Omental fat pad (tissue), 4 donors: ENCODE data around the gene RORB. TPM values are rescaled to one million over a fixed set of nuclear protein-coding genes. Genes with fewer than 3 reads are reported as not detected.

ENCODE experiments used
- ATAC-seq: fragments of 150-250 bp; one replicate; pipeline ENCODE4 v1.9.1; 2016; ENCODE audit warnings: mild to moderate bottlenecking, moderate library complexity; ENCODE audit not compliant: low FRiP score
- DNase-seq: peaks from one replicate; pipeline ENCODE4 v3.0.0-alpha.2; 2019; ENCODE audit warnings: low spot score
- CTCF ChIP-seq, 3 donors: fragments of 450-650 bp; IDR thresholded peaks; one replicate each; pipeline ENCODE4 v1.5.1; 2016 to 2017; ENCODE audit warnings: antibody characterized with exemption in 3 of 3, mild to moderate bottlenecking in 3 of 3, moderate library complexity in 2 of 3
- total RNA-seq, 4 donors: library from RNA; depleted of rRNA; stranded (reverse); fragments of >200 nt; gene quantifications; one replicate each; pipeline ENCODE4 v1.1.0, GENCODE V29; 2016

Gene RORB
- total RNA-seq, 4 donors from 2014 or later: 0.50 to 2.8 (median 2.1) TPM

GRCh38 chr9:74499111-74499601 lies 2.0 kb downstream of the RORB start:
- peak; percentile 16 for ATAC-seq
- TF ChIP-seq CTCF (IDR thresholded peaks at IDR 0.05): no peak
- DNase-seq: no peak

GRCh38 chr9:74499770-74500583 lies 2.8 kb downstream of the RORB start:
- ATAC-seq: no peak
- TF ChIP-seq CTCF (IDR thresholded peaks at IDR 0.05): no peak
- no peak for DNase-seq

- no peak for TF ChIP-seq CTCF (IDR thresholded peaks at IDR 0.05)
- ATAC-seq (no peak), DNase-seq (no peak)
These were observed 3.4 kb downstream of the RORB start for GRCh38 chr9:74500584-74500924.

- DNase-seq (no peak), ATAC-seq (no peak)
- no peak for TF ChIP-seq CTCF (IDR thresholded peaks at IDR 0.05)
These were observed 4.4 kb downstream of the RORB start for GRCh38 chr9:74501570-74501969.

- ATAC-seq: no peak
- TF ChIP-seq CTCF (IDR thresholded peaks at IDR 0.05): no peak
- no peak for DNase-seq
These were observed 6.1 kb downstream of the RORB start for GRCh38 chr9:74503219-74503618.

- DNase-seq (no peak), ATAC-seq (no peak)
- no peak for TF ChIP-seq CTCF (IDR thresholded peaks at IDR 0.05)
These were observed 6.5 kb downstream of the RORB start for GRCh38 chr9:74503666-74504065.

- no peak for ATAC-seq
These were observed 14.2 kb downstream of the RORB start for GRCh38 chr9:74511333-74511732.

More at GRCh38 chr9:74511333-74511732, 14.2 kb downstream of the RORB start:
- DNase-seq: no peak
- TF ChIP-seq CTCF (IDR thresholded peaks at IDR 0.05): no peak
